Naive thymus-derived CD8-positive, alpha-beta T cell (primary cell): ENCODE measurements around the gene IRGC. TPM values are rescaled to one million over a fixed set of nuclear protein-coding genes. Genes with fewer than 3 reads are reported as not detected.

Source experiments
- ATAC-seq, 2 donors: fragments of 150-1000 bp; cut with Tn5 transposase in 1 of 2; sonication (Bioruptor Pico), chemical (Tn5 transposase) in 1 of 2; 1 replicate in 1 of 2; 2 replicates in 1 of 2; pipeline ENCODE4 v1.10.0; 2021; ENCODE audit warnings: mild to moderate bottlenecking in 2 of 2, moderate library complexity in 2 of 2
- POLR2A ChIA-PET: fragments of 350-600 bp; sonication (Branson Sonifier 250); formaldehyde crosslinking; loops from one replicate; lab custom pipeline; 2021; ENCODE audit warnings: antibody characterized with exemption; lab: Charles Lee
- DNase-seq, 10 donors: peaks; one replicate each; pipeline versions ENCODE4 v3.0.0 to v3.0.0-alpha.2; 2020 to 2022
- H3K27ac Mint-ChIP-seq, 10 donors: one replicate each; pipeline ENCODE4 v1.8.0; 2020 to 2022; ENCODE audit warnings: mild to moderate bottlenecking in 10 of 10, mixed read lengths in 10 of 10, moderate library complexity in 4 of 10, inconsistent platforms in 1 of 10
- H3K27me3 Mint-ChIP-seq, 5 donors: one replicate each; pipeline ENCODE4 v1.8.0; 2021 to 2022; ENCODE audit warnings: mixed read lengths in 5 of 5
- H3K36me3 Mint-ChIP-seq, 3 donors: one replicate each; pipeline ENCODE4 v1.8.0; 2020 to 2022; ENCODE audit warnings: mixed read lengths in 3 of 3, mild to moderate bottlenecking in 2 of 3, inconsistent platforms in 1 of 3
- H3K4me1 Mint-ChIP-seq, 4 donors: one replicate each; pipeline ENCODE4 v1.8.0; 2021 to 2022; ENCODE audit warnings: mixed read lengths in 4 of 4
- H3K4me3 Mint-ChIP-seq, 10 donors: one replicate each; pipeline ENCODE4 v1.8.0; 2020 to 2022; ENCODE audit warnings: mild to moderate bottlenecking in 10 of 10, mixed read lengths in 10 of 10, moderate library complexity in 6 of 10, inconsistent platforms in 1 of 10
- H3K9me3 Mint-ChIP-seq, 9 donors: one replicate each; pipeline ENCODE4 v1.8.0; 2020 to 2022; ENCODE audit warnings: mixed read lengths in 9 of 9, mild to moderate bottlenecking in 3 of 9, inconsistent platforms in 1 of 9, moderate library complexity in 1 of 9
- polyA plus RNA-seq, 3 donors: library from polyadenylated mRNA; unstranded; fragments of 300-500 nt; fragmentation: Illumina TruSeq; gene quantifications; one replicate each; pipeline ENCODE4 v1.2.3, GENCODE V29; 2021
- total RNA-seq, 8 experiments: library from RNA in 2 of 8; stranded (reverse) in 2 of 8; gene quantifications; one replicate each; pipeline ENCODE4 v1.2.3 and lab custom pipeline; 2021 to 2026

Gene IRGC
- total and polyA plus RNA-seq, 5 experiments from 2014 or later: not detected

- no peak overlapping the region for H3K4me3 Mint-ChIP-seq
- peaks cover 2 to 25% (median 15%) of the 10 kb centered on the region in 3 donors for H3K36me3 Mint-ChIP-seq
- ATAC-seq: no peak
- POLR2A ChIA-PET: no interaction called here
- H3K27me3 Mint-ChIP-seq: peaks cover 4 to 32% (median 16%) of the 10 kb centered on the region in 5 donors
- H3K9me3 Mint-ChIP-seq: peaks cover 0 to 41% (median 17%) of the 10 kb centered on the region in 9 donors
- no peak for DNase-seq
- H3K4me1 Mint-ChIP-seq: no peaks in the 10 kb centered on the region
- no peak overlapping the region for H3K27ac Mint-ChIP-seq
These were observed 23.0 kb upstream of the IRGC start for GRCh38 chr19:43692877-43693276.

- H3K36me3 Mint-ChIP-seq: peaks cover 2 to 25% (median 15%) of the 10 kb centered on the region in 3 donors
These were observed 21.3 kb upstream of the IRGC start for GRCh38 chr19:43694553-43694952.

GRCh38 chr19:43695985-43696704 lies 19.7 kb upstream of the IRGC start:
- peaks cover 2 to 15% (median 15%) of the 10 kb centered on the region in 3 donors for H3K36me3 Mint-ChIP-seq
- ATAC-seq (no peak), DNase-seq (no peak)
- no peak overlapping the region for H3K4me3 Mint-ChIP-seq
- peaks cover 8 to 20% (median 16%) of the 10 kb centered on the region in 4 donors for H3K4me1 Mint-ChIP-seq
- H3K9me3 Mint-ChIP-seq: peaks cover 0 to 31% (median 11%) of the 10 kb centered on the region in 9 donors
- POLR2A ChIA-PET: no interaction called here
- H3K27ac Mint-ChIP-seq: no peak overlapping the region
- H3K27me3 Mint-ChIP-seq: peaks cover 9 to 46% (median 25%) of the 10 kb centered on the region in 5 donors

More at GRCh38 chr19:43694553-43694952, 21.3 kb upstream of the IRGC start:
- Mint-ChIP-seq H3K9me3 (peaks cover 0 to 41% (median 17%) of the 10 kb centered on the region in 9 donors), H3K27ac (no peak overlapping the region), H3K27me3 (peaks cover 9 to 37% (median 22%) of the 10 kb centered on the region in 5 donors), H3K4me3 (no peak overlapping the region), H3K4me1 (peaks cover 0 to 4% (median under 1%) of the 10 kb centered on the region in 4 donors)
- POLR2A ChIA-PET: interaction anchor here (0.5 kb wide), 1 partner anchor 1072 kb away, joined by 3 read pairs; no protein-coding TSS in a partner anchor
- no peak for ATAC-seq
- DNase-seq: no peak

- Mint-ChIP-seq H3K27me3 (peaks cover 9 to 41% (median 24%) of the 10 kb centered on the region in 5 donors), H3K27ac (no peak overlapping the region), H3K36me3 (peaks cover 2 to 11% (median 6%) of the 10 kb centered on the region in 3 donors), H3K4me1 (peaks cover 12 to 29% (median 21%) of the 10 kb centered on the region in 4 donors), H3K4me3 (no peak overlapping the region), H3K9me3 (peaks cover 0 to 20% (median 5%) of the 10 kb centered on the region in 9 donors)
- DNase-seq (no peak), ATAC-seq (no peak)
- POLR2A ChIA-PET: interaction anchor here (0.5 kb wide), 1 partner anchor 229 kb away, joined by 3 read pairs; no protein-coding TSS in a partner anchor
These were observed 18.6 kb upstream of the IRGC start for GRCh38 chr19:43697295-43697694.

- Mint-ChIP-seq H3K4me1 (peaks cover 13 to 30% (median 21%) of the 10 kb centered on the region in 4 donors), H3K27me3 (peaks cover 7 to 31% (median 17%) of the 10 kb centered on the region in 5 donors), H3K36me3 (peaks cover 0 to 6% (median 3%) of the 10 kb centered on the region in 3 donors), H3K27ac (peak overlapping the region in 9 of 10 donors; percentile 47 to 96 (median 83)), H3K4me3 (peak overlapping the region; percentile 36 to 94 (median 72)), H3K9me3 (peaks cover 0 to 11% (median 2%) of the 10 kb centered on the region in 9 donors)
- DNase-seq: peak in 2 of 10 donors; percentile 3 to 5
- ATAC-seq: peak; percentile 9 to 15
- POLR2A ChIA-PET: no interaction called here
These were observed 16.1 kb upstream of the IRGC start for GRCh38 chr19:43699506-43700394.

- DNase-seq: peak in 2 of 10 donors; percentile 7 to 8
- POLR2A ChIA-PET: no interaction called here
These were observed 15.4 kb upstream of the IRGC start for GRCh38 chr19:43700395-43701000.

GRCh38 chr19:43704002-43704705 lies 11.7 kb upstream of the IRGC start:
- H3K27me3 Mint-ChIP-seq: peaks cover 0 to 25% (median 8%) of the 10 kb centered on the region in 5 donors
- peaks cover 13 to 27% (median 21%) of the 10 kb centered on the region in 4 donors for H3K4me1 Mint-ChIP-seq
- peak overlapping the region in 1 of 10 donors; percentile 8 for H3K4me3 Mint-ChIP-seq
- H3K9me3 Mint-ChIP-seq: peaks cover 0 to 7% (median 5%) of the 10 kb centered on the region in 9 donors
- peaks cover 0 to 3% (median 2%) of the 10 kb centered on the region in 3 donors for H3K36me3 Mint-ChIP-seq
- ATAC-seq: no peak
- POLR2A ChIA-PET: no interaction called here
- H3K27ac Mint-ChIP-seq: peak overlapping the region in 2 of 10 donors; percentile 8 to 50
- DNase-seq: no peak

More at GRCh38 chr19:43700395-43701000, 15.4 kb upstream of the IRGC start:
- Mint-ChIP-seq H3K27ac (peak overlapping the region; percentile 26 to 96 (median 82)), H3K27me3 (peaks cover 7 to 31% (median 13%) of the 10 kb centered on the region in 5 donors), H3K9me3 (peaks cover 0 to 7% (median 0%) of the 10 kb centered on the region in 9 donors), H3K36me3 (peaks cover 0 to 3% (median 3%) of the 10 kb centered on the region in 3 donors), H3K4me3 (peak overlapping the region; percentile 52 to 94 (median 72)), H3K4me1 (peaks cover 13 to 30% (median 21%) of the 10 kb centered on the region in 4 donors)
- ATAC-seq: no peak

- Mint-ChIP-seq H3K4me3 (no peak overlapping the region), H3K36me3 (peaks cover 0 to 4% (median 3%) of the 10 kb centered on the region in 3 donors), H3K4me1 (peaks cover 6 to 14% (median 10%) of the 10 kb centered on the region in 4 donors), H3K27me3 (peaks cover 0 to 23% (median 6%) of the 10 kb centered on the region in 5 donors), H3K9me3 (peaks cover 0 to 9% (median 6%) of the 10 kb centered on the region in 9 donors), H3K27ac (peak overlapping the region in 1 of 10 donors; percentile 82)
- POLR2A ChIA-PET: no interaction called here
- ATAC-seq (no peak), DNase-seq (no peak)
These were observed 10.1 kb upstream of the IRGC start for GRCh38 chr19:43705729-43706128.

GRCh38 chr19:43707158-43707712 lies 8.6 kb upstream of the IRGC start:
- Mint-ChIP-seq H3K27ac (no peak overlapping the region), H3K4me3 (no peak overlapping the region), H3K9me3 (peaks cover 0 to 9% (median 4%) of the 10 kb centered on the region in 9 donors), H3K27me3 (peaks cover 0 to 38% (median 11%) of the 10 kb centered on the region in 5 donors), H3K36me3 (peaks cover 0 to 4% (median 3%) of the 10 kb centered on the region in 3 donors), H3K4me1 (peaks cover 0 to 1% (median under 1%) of the 10 kb centered on the region in 4 donors)
- POLR2A ChIA-PET: no interaction called here
- DNase-seq (peak in 1 of 10 donors; percentile 9), ATAC-seq (no peak)

- Mint-ChIP-seq H3K4me1 (peaks cover 0 to 1% (median 0%) of the 10 kb centered on the region in 4 donors), H3K4me3 (no peak overlapping the region), H3K27me3 (peaks cover 2 to 46% (median 15%) of the 10 kb centered on the region in 5 donors), H3K27ac (no peak overlapping the region), H3K36me3 (peaks cover 0 to 4% (median 3%) of the 10 kb centered on the region in 3 donors), H3K9me3 (peaks cover 0 to 9% (median 4%) of the 10 kb centered on the region in 9 donors)
- POLR2A ChIA-PET: no interaction called here
- no peak for ATAC-seq
- DNase-seq: no peak
These were observed 7.2 kb upstream of the IRGC start for GRCh38 chr19:43708716-43709115.

GRCh38 chr19:43711751-43712355 lies 4.0 kb upstream of the IRGC start:
- Mint-ChIP-seq H3K9me3 (peaks cover 0 to 9% (median 4%) of the 10 kb centered on the region in 9 donors), H3K36me3 (peaks cover 0 to 4% (median 3%) of the 10 kb centered on the region in 3 donors), H3K27ac (peak overlapping the region in 1 of 10 donors; percentile 44), H3K4me1 (no peaks in the 10 kb centered on the region), H3K4me3 (no peak overlapping the region), H3K27me3 (peaks cover 4 to 42% (median 15%) of the 10 kb centered on the region in 5 donors)
- POLR2A ChIA-PET: no interaction called here
- DNase-seq (no peak), ATAC-seq (no peak)
